HG02943 (cell line): ENCODE results near the gene SLC25A41.
A peak's percentile ranks its signal among the peaks of the same experiment; 100 is the strongest.
"Not testable (repeated sequence)": the region's sequence is repeated elsewhere in the genome, so short reads cannot be mapped to it uniquely, and the experiment has no call there.

Source experiments
- ATAC-seq: cut with Tn5 transposase; IDR thresholded peaks from one replicate; pipeline ENCODE4 v1.9.1; 2021; ENCODE audit warnings: mild to moderate bottlenecking, low read depth, moderate library complexity; ENCODE audit not compliant: unreplicated experiment

Gene SLC25A41

GRCh38 chr19:6429419-6430221 is 3.9 kb downstream of the SLC25A41 start:
- no peak for ATAC-seq

- ATAC-seq: not testable (repeated sequence)
These were observed 4.7 kb downstream of the SLC25A41 start for GRCh38 chr19:6428692-6429418.

DNA sequence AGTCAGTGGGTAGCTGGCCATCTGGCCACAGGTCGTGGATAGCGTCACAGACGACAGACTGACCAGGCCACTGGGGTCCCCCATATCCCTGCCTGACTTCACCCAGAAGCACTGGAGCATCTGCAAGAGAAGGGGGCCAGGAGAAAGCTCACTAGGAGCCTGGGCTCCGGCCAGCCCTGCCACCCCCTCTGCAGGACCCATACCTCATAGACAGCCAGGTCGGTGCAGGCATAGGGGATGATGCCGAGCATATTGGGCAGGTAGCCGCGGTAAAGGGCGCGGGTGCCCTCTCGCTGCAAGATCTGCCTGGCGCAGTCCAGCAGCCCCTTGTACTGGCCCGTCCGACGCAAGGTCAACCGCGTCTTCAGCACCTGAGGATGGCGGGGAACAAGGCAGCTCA is 6.4 kb downstream of the SLC25A41 start:
- no peak for ATAC-seq

DNA sequence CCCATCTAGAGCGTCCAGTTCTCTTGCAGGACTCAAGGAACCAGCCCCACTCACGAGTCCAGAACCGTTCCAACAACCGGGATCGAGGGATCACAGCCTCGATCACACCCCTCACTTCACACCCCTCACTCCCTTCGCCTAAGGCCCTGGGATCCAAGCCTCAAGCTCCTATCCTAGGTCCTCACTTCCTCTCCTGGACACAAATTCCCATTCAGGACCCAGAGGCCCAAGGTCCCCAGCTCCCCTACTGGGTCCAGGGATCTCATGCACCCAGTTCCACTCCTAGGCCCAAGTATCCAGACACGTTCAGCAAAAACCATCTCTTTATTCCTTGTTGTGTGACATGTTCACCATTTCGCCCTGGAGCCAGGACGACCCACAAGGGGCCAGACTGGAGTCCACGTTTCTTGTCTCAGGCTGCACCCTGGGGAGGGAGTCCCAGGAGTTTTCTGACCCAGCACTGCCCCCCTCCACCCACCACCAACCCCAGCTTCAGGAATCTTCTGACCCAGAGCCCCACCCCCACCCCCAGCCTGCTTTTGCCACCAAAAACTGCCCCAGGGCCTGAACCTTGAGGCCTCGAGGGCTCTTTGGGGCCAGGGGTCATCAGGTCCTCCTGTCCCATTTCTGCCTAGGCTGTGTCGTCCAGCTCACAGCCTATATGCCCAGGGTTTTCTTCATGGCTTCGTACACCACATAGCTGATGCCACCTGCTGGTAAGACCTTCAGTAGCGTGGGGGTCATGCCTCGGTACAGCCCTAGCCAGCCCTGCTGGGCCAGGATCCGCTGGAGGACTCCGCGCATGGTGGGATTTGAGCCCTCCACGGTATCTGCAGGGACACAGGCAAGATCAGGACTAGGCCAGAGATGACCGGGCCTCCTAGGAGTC is 7.6 kb downstream of the SLC25A41 start:
- no peak for ATAC-seq

GRCh38 chr19:6424939-6425731 is 8.4 kb downstream of the SLC25A41 start:
- ATAC-seq: peak; percentile 85

- no peak for ATAC-seq
These were observed 9.2 kb downstream of the SLC25A41 start, which contains the start of gene KHSRP for GRCh38 chr19:6424195-6424938. Gene KHSRP (minus strand): TSS chr19:6424811. CDS start chr19:6424701, 110 bp downstream.

DNA sequence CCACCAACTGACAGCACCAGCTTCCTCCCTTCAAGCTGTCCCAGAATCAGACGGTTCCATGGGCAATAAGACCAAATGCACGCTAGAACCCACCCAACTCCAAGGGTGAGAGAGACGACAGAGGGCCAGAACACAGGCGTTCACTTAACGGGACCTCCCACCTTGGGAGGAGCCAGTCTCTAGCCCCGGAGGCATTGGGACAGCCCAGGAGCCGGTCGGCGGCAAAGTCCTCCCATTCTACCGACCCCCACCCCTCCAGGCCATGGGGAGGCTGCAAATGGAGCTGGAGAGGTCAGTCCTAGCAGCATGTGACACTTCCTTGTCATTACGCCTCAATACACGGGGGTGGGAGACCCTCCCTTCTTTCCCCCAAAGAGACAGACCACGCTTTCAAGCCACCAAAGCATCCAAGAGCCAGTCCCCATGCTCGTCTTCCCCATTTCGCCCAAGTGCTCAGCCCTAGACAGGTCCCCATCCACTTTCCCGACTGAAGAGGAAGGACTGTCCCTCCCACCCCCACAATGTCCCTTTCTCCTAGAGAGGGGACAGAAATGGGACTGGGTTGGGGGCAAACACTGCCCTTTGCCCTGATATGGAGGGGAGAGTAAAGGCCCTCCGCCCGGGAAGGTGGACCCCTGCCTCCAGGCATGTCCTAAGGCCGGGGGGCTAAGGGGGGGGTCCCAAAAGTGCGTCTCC is 9.9 kb downstream of the SLC25A41 start:
- no peak for ATAC-seq

GRCh38 chr19:6421075-6422014 is 12.2 kb downstream of the SLC25A41 start:
- no peak for ATAC-seq

- no peak for ATAC-seq
These were observed 15.0 kb downstream of the SLC25A41 start for GRCh38 chr19:6418562-6418932.

- ATAC-seq: no peak
These were observed 15.6 kb downstream of the SLC25A41 start for GRCh38 chr19:6417713-6418561.

GRCh38 chr19:6416658-6417405 is 16.7 kb downstream of the SLC25A41 start:
- ATAC-seq: no peak

- ATAC-seq: no peak
These were observed 17.9 kb downstream of the SLC25A41 start for GRCh38 chr19:6415591-6416190.

- ATAC-seq: no peak
These were observed 18.6 kb downstream of the SLC25A41 start for GRCh38 chr19:6414793-6415590.

GRCh38 chr19:6413721-6414643 is 19.6 kb downstream of the SLC25A41 start:
- ATAC-seq: no peak
